ENCODE measurements around the gene ABTB2.

- no peak for TF ChIP-seq EZH2 (IDR thresholded peaks at IDR 0.05; ENCODE audit: low read length, missing control alignments)
- TF ChIP-seq, protein P1, sequence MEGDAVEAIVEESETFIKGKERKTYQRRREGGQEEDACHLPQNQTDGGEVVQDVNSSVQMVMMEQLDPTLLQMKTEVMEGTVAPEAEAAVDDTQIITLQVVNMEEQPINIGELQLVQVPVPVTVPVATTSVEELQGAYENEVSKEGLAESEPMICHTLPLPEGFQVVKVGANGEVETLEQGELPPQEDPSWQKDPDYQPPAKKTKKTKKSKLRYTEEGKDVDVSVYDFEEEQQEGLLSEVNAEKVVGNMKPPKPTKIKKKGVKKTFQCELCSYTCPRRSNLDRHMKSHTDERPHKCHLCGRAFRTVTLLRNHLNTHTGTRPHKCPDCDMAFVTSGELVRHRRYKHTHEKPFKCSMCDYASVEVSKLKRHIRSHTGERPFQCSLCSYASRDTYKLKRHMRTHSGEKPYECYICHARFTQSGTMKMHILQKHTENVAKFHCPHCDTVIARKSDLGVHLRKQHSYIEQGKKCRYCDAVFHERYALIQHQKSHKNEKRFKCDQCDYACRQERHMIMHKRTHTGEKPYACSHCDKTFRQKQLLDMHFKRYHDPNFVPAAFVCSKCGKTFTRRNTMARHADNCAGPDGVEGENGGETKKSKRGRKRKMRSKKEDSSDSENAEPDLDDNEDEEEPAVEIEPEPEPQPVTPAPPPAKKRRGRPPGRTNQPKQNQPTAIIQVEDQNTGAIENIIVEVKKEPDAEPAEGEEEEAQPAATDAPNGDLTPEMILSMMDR (conservative IDR thresholded peaks at IDR 0.05 in 1 of 2, IDR thresholded peaks at IDR 0.05 in 1 of 2; ENCODE audit: low read depth in 1 of 2, low read length in 2 of 2) = no peak
These were observed 192.7 kb downstream of the ABTB2 start for GRCh38 chr11:34165121-34165520.
